H1 (cell line): Measurements from ENCODE around the gene KLHL29. TPM values are rescaled to one million over a fixed set of nuclear protein-coding genes. Genes with fewer than 3 reads are reported as not detected.

Experiments used
- HDAC6 ChIP-seq: IDR thresholded peaks from one replicate; pipeline ENCODE4 v1.7.1; 2012; ENCODE audit warnings: low read depth, mild to moderate bottlenecking, inconsistent platforms, low read length, moderate library complexity
- POLR2AphosphoS5 ChIP-seq: IDR thresholded peaks from 2 replicates; pipeline ENCODE4 v1.6.1; 2011; ENCODE audit warnings: low read depth, low read length
- POU5F1 ChIP-seq: IDR thresholded peaks from 2 replicates; pipeline ENCODE4 v1.6.1; 2011; ENCODE audit warnings: low read depth, mild to moderate bottlenecking, low read length, moderate library complexity
- SAP30 ChIP-seq: fragments of 300-600 bp; sonication (generic); IDR thresholded peaks from 2 replicates; pipeline ENCODE4 v1.7.1; 2012; ENCODE audit warnings: low read length, moderate library complexity, mild to moderate bottlenecking, inconsistent platforms; ENCODE audit not compliant: insufficient read depth, insufficient replicate concordance
- polyA plus RNA-seq, 7 experiments: library from polyadenylated mRNA; depleted of rRNA in 3 of 7; stranded (reverse) in 5 of 7; unstranded in 2 of 7; fragments of >200 nt in 5 of 7; fragments of 200-250 nt in 2 of 7; gene quantifications; 1 replicate in 5 of 7; 2 replicates in 1 of 7; 4 replicates in 1 of 7; pipeline versions ENCODE4 v1.2.1 to v1.2.3, GENCODE V29; 2011 to 2013; ENCODE audit warnings: missing spikeins in 2 of 7, mixed read lengths in 2 of 7
- total RNA-seq: library from RNA; stranded (reverse); fragmentation: NEBNext Ultra II Directional; extraction: Animal tissue kit (Norgen Biotek cat#: 25700); gene quantifications from 2 replicates; pipeline ENCODE4 v1.2.1, GENCODE V29; 2021

KLHL29 gene
- total and polyA plus RNA-seq, 2 of the 8 experiments (the other 6 are each of a cell fraction or from before 2014, with no cell fraction given), result 1.1 to 4.7 TPM

- no peak for TF ChIP-seq SAP30
- TF ChIP-seq POLR2AphosphoS5, result no peak
- no peak for TF ChIP-seq HDAC6
- TF ChIP-seq POU5F1, result no peak
- TF ChIP-seq, all 59 proteins: peak for 0
These were observed 308.0 kb downstream of the KLHL29 start (continued) for GRCh38 chr2:23692851-23693605.
